Skeletal muscle cell (primary cell): ENCODE measurements around the gene FAM227B.
A peak's percentile ranks its signal among the peaks of the same experiment; 100 is the strongest.
"Not testable (repeated sequence)": the region's sequence is repeated elsewhere in the genome, so short reads cannot be mapped to it uniquely, and the experiment has no call there.

Source experiments
- DNase-seq: peaks from one replicate; pipeline ENCODE4 v3.0.0-alpha.2; 2010; ENCODE audit warnings: low read depth
- H3K4me3 ChIP-seq: 2 replicates; pipeline ENCODE4 v1.5.1; 2011; ENCODE audit warnings: low read depth, mild to moderate bottlenecking, control low read depth, low read length, moderate library complexity

The FAM227B gene

DNA sequence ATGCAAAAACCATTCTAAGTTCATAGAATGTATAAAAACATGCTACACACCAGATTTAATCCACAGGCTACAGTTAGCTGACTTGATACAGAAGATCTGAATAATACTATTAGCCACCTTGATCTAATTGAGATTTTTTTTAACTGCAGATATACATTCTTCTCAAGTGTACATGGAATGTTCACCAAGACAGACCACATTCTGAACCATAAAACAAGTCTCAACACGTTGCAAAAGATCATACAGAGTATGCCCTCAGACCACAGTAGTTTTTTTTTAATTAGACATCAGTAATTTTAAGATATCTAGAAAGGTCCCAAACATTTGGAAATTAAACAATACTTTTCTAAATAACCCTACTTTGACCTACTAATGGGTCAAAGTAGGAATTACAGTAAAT, 114.3 kb downstream of the FAM227B start:
- no peak for DNase-seq
- H3K4me3 ChIP-seq, result no peak overlapping the region

DNA sequence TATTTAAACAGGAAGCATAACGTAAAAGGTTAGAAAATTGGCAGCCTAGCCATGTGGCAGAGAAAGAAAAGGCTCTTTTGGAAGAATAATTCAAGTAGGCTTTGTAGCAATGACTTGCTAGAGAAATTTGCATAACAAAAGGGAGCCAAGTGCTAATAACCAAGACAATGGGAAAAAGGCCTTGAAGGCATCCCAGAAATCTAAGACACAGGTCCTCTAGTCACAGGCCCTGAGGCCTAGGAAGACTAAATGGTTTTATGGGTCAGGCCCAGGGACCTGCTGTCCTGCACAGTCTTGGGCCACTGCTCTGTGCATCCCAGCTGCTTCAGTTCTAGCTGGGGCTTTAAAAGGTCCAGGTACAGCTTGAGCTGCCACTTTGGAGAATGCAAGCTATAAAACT, 119.0 kb downstream of the FAM227B start:
- DNase-seq, result no peak
- H3K4me3 ChIP-seq, result no peak overlapping the region

DNA sequence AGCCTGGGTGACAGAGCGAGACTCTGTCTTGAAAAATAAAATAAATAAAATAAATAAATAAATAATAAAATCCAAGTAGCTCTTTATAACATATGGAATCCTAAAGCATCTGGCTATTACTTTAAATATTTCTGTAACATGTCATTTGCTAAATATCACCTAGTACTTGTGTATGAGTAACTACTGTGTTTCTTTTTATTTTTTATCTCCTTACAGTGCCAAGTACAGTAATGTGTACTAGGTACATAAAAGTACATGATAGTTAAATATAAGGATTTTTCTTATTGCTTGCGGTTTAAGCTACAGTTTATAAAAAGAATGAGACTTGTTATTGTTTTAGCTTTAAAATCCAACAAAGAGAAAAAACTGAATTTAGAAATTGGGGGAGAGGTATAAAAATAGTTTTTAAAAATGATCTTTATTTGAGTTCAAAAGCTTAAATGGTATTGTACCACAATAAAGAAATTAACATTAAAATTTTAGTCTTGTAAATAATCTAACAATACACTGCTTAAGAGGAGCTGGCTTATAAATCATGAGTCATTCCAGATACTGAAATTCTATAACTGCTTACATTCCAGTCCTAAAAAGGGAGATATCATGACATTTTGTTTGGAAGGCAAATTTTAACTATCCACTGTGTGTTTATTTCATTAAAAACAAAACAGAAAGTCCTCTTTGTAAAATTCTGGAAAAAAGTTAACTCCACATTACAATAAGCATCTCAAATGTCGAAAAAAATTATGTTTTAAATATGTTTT, 124.4 kb downstream of the FAM227B start:
- H3K4me3 ChIP-seq, result no peak overlapping the region
- DNase-seq, result no peak

DNA sequence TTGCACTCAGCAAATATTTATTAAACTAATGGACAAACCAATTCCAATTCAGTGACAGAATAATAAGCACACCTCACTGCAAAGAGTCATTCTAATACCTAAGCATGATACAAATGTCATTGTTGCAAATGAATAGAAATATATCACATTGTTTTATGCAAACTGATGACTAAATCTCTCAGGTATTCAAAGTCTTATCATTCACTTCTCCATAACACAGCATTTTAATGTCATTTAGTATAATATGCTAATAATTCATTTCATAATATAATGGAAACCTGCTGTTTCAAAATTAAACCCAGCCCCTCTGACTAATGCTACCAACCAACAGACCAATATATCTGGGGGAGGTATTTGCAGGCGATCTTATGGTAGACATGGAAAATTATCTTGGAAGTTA, 125.8 kb downstream of the FAM227B start:
- H3K4me3 ChIP-seq, result no peak overlapping the region
- DNase-seq, result no peak

DNA sequence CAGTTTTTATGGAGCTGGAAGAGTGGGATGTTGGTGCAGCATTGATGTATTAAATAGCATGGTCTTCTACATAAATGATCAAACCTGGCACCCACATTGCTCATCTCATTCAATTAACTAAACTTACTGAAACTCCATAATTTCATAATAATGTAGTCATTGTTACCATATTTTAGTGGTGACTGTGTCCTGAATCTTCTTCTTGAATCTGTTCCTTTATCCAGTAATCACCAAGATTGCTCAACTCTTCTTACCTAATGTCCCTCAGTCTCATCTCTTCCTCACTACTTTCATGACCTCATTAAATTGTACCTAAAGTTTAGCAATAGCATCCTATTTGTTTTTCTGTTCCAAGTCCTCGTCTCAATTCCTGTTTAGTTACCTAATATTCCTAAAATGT, 127.8 kb downstream of the FAM227B start:
- no peak overlapping the region for H3K4me3 ChIP-seq
- peak; percentile 86 for DNase-seq

DNA sequence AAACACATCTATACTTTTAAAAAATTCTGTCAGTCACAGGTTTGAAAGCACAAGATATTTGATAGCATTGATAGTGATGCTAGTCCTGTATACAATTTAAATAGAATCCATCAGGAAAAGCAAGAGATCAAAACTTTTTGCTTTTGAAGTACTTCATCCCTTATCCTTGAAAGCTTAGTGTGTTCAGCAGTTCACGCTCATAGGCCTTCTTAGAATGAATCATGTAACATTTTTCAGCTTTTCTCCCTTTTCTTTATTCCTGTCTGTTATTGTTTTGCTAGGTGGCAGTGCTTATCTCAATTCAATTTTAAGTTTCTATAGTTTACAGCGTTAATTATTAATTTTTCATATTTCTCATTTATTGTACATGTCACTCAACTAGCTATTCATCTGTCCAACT, 128.5 kb downstream of the FAM227B start:
- DNase-seq, result no peak
- H3K4me3 ChIP-seq, result no peak overlapping the region

DNA sequence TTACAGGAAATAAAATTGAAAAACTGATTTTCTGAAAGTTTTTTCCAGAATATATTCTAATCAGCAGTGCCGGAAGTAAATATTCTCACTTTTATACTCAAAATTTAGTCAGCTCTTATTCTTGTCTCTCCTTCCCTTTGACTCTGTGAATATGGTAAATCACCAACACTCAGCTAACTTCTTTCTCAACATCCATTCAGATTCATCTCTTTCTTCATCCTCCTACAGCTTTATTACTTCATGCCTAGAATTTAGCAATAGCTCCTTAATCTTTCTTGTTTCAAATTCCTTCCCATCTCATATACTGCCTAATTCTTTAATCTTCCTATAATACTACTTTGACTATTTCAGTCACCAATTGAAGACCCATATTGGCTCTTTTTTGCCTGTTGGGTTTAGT, 129.7 kb downstream of the FAM227B start:
- peak; percentile 42 for DNase-seq
- H3K4me3 ChIP-seq, result no peak overlapping the region

DNA sequence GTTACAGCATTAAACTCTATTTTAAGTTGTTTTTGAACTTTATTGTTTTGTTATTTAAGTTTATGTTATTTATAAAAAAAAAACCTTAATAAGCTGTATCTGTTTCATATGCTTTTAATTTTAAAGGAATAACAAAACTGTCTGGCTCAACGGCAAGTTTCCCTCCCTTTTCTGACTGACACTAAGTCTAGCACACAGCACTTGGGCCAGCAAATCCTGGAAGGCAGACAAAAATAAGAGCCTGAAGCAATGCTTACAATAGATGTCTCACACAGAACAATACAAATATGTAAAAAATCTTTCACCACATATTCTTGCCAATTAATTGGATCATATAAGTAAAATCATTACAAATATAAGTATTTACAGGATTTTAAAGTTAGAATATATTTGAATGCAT, 135.2 kb downstream of the FAM227B start:
- H3K4me3 ChIP-seq, DNase-seq: not testable (repeated sequence)

DNA sequence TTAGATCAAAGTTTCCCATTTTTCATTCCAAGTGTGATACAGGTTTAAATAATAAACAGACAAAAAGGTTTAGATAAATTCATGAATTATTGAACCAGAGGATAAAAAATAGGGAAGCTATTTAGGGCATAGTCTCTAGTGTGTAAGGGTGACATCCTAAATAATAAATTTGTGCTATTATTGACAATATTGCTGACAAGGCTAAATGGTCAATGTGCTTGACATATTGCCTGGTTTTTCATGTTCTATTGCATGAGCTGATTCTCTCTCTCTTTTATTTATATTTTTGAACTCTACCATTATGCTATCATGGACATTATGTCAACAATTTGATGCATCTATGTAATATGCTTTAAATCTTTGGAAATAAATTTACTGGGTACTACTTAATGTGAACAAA, 141.6 kb downstream of the FAM227B start:
- DNase-seq, H3K4me3 ChIP-seq: not testable (repeated sequence)

DNA sequence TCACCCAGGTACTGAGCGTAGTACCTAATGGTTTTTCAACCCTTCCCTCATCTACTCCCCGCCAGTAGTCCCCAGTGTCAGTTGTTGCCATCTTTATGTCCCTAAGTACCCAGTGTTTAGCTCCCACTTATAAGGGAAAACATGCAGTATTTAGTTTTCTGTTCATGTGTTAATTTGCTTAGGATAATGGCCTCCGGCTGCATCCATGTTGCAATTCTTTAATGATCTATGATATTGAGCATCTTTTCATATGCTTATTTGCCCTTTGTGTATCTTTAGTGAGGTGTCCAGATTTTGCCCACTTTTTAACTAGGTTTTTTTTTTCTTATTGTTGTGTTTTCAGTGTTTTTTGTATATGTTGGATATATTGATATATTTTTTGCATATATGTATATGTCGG, 142.6 kb downstream of the FAM227B start:
- DNase-seq, H3K4me3 ChIP-seq: not testable (repeated sequence)

DNA sequence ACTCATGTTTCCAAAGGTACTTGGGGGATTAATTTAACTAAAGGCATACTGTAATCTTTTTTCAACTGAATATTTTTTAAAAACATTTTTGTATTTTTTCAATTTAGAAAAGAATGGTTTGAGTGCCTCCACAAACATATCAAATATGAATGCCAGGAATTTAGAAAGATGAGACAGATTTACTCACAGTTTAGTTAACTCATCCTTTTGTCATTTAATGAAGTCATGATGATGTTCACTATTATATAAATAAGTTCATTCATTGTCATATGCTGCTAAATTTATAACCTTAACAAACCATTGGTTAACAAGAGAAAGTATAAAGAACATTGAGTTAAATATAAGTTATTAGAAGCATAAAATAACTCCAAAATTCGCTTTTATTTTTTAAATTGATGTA, 147.6 kb downstream of the FAM227B start:
- no peak for DNase-seq
- no peak overlapping the region for H3K4me3 ChIP-seq

DNA sequence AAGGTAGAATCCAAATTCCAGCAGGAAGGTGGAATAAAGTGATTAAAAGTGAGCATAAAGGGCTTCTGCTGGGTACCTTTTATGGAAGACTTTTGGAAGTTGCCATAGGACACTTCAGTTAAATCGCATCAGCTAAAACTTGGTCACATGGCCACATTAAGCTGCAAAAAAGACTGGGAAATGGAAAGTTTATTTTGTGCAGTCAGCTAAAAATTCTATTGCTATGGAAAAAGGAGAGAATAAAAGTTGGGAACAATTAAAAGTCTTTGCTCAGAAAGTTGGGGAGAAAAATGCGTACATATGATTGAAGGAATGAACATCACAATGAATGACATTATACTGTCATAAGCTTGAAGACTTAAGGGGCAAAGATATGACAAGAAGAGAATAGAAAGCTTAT, 148.3 kb downstream of the FAM227B start:
- H3K4me3 ChIP-seq, result no peak overlapping the region
- DNase-seq, result no peak

DNA sequence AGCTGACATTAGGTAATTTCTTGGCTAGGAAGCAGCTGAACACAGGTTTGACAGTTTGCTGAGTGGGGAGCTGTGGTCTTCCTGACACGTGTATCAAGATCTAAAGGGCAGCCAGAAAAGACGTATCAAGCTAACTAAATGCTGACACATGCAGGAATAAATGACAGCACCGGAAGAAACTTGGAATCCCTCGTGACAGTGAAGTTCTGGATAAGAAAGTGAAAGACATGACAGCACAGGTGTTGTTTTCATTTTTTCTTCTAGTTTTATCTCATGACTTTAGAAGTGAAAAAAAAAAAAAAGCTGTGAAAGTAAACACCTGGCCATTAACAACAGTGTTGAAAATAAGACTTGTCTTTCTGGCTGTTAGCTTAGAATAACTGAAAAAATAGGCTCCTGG, 148.9 kb downstream of the FAM227B start:
- DNase-seq, result no peak
- H3K4me3 ChIP-seq, result no peak overlapping the region

DNA sequence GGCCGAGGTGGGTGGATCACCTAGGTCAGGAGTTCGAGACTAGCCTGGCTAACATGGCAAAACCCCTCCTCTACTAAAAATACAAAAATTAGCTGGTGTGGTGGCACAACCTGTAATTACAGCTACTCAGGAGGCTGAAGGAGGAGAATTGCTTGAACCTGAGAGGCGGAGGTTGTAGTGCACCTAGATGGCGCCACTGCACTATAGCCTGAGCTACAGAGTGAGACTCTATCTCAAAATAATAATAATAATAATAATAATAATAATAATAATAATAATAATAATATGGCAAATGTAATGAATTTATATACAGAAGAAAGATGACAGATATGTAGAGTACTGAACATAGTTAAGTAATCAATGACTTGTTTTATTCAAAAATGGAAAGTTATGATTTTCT, 149.4 kb downstream of the FAM227B start:
- not testable (repeated sequence) for DNase-seq

DNA sequence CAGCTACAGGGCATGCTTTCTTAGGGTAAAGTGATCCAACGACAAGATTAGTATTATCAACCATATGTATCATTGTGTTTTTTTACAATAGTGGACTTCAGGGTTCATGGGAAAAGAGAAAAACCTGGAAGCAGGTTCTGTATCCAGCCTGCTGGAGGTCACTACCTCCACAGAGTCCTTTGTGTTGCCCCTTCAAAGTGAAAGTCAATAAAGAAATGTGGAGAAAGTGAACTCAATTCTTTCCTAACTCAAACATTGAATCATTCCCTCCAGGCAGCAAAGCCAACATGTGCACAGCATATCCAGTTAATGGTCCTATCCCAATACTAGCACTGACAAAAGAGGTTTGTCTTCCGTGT, 152.2 kb downstream of the FAM227B start:
- H3K4me3 ChIP-seq, result no peak overlapping the region
- no peak for DNase-seq

More for the DNA sequence above, 149.4 kb downstream of the FAM227B start:
- not testable (repeated sequence) for H3K4me3 ChIP-seq

DNA sequence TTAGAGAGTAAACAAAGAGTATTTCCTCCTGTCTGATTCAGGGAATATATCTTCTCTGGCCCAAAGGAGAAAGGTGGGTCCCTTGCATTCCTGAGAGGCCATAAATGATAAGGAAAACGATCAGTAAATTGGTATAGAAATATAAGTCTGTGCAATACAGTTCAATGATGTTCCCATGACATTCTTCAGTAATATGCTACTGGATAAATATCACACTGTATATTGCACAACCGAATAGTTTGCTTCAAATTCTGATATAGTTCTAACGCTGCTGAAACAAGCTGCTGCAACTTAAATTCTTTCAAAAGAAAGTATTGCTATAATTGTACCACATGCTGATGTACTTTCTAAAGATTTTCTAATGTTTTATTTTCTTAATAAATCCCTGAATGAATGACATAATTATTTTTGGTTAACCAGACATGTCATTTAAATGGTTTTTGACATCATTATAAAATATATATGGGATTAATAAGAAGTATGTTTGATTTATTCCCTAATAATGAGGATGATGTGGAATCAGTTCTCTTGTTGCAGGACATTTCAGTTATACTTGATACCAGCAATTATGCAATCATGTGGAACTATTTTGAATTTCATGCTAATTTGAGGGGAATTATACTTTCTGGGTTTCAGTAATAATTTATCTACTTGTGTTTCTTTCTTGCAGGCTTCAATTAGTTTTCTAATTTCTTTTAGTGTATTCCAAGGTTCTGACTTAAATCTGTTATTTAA, 152.7 kb downstream of the FAM227B start:
- H3K4me3 ChIP-seq, result no peak overlapping the region
- no peak for DNase-seq

DNA sequence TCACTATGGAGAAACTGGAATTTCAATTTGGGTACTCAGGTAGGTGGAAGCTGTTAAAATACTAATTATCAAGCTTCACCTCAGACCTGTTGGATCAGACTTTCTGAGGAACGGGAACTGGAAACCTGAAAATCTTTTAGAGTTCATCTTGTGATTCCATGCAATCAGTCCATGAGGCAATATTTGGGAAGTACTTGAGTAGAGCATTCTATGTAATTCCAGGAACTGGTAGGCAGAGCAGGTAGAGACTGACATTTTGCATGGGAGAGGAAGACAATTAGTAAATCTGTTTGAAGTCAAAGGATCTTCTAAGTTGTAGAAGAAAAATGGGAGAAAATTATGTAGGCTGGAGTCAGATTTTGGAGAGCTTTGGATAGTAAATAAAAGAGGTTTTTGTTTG, 154.5 kb downstream of the FAM227B start:
- H3K4me3 ChIP-seq, result no peak overlapping the region
- no peak for DNase-seq

DNA sequence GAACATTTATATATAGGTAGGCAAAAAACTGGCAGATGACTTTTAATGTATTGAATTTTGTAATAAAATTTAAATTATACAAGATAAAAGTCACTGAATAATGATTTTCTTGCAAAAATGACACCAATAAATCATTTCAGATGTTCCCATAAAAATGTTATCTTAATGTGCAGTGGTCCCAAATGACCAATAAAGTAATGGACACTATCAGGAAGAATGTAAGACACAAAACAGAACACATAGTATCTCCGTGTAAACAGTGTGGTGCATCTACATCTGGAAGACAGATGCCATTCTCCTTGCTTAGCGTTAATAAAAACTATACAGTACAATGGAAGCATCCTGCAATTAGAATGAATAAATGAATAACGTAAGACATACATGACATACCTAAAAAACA, 156.1 kb downstream of the FAM227B start:
- no peak overlapping the region for H3K4me3 ChIP-seq
- no peak for DNase-seq

DNA sequence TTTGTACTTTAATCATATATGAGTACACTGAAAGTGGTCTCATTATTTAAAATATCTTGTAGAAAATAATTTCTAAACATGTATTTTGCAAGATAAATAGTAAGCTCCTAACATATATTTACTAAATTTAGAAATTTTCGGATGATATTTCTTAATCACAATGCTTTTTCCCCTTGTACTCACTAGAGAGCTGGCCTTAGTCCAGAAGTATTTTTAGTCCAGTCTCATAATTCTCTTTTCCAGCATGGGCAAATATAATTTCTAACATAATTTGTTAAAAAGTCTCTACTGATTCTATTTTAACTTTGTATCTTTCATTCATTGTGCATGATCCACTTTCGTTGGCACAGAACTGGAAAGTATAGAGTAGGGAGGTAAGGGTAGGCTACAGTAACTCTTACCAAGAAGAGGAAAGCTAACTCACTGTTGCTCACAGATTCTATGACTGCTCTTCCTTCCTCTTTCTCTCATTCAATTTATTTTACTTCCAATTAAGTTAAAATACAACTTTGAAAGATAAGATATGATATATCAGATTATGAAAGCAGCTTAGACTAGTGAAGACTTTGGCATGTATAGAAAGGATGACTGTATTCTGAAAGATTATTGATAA, 158.3 kb downstream of the FAM227B start:
- H3K4me3 ChIP-seq, result no peak overlapping the region
- no peak for DNase-seq

DNA sequence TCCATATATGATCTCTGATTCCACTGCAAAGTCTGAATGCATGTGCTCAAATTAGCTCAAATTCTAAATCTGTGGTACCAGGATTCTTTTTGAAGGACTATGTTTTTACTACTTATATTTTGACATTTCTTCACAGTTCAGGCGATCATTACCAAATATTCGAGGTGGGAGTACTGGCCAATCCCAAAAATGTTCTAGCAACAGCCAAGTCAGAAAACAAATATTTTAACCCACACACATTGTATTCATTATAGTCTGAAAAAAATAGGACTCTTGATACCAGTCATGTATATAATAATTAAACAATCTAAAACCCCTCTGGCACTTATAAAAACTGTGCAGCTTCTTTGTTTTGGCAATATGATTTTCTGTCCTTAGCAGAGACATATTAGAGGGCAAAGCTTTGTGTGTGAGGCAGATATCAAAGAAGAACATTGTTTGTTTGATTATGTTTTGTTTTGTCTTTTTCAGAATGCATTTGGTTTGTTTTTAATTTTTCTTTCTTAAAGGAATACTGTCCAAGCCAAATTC, 160.1 kb downstream of the FAM227B start:
- no peak for DNase-seq

DNA sequence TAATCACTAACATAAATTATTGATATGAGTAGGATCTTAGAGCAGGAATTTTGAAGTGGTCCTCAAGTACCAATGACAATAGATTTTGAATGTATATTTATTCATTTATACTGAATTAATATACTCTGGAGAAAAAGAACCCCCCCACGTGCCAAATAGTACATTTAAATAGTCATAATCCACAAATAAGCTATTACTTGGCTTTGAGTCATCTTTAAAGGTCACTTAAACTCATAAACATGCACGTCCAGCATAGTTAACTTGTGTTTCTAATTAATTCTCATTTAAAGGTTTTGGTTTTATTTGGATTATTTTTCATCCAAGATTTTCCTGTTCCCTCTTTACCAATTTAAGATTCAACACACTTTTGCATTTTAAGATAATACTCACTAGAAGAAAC, 162.5 kb downstream of the FAM227B start:
- H3K4me3 ChIP-seq, result no peak overlapping the region
- DNase-seq, result no peak

More for the DNA sequence above, 160.1 kb downstream of the FAM227B start:
- no peak overlapping the region for H3K4me3 ChIP-seq
